CD4-positive, CD25-positive, alpha-beta regulatory T cell (primary cell): ENCODE results near the gene ZNF516. TPM values are rescaled to one million over a fixed set of nuclear protein-coding genes. Genes with fewer than 3 reads are reported as not detected.

Experiments
- ATAC-seq, 2 donors: fragments of 150-1000 bp; cut with Tn5 transposase; one replicate each; pipeline ENCODE4 v1.10.0; 2021; ENCODE audit warnings: low read depth in 2 of 2, moderate number of reproducible peaks in 2 of 2, moderate library complexity in 1 of 2
- DNase-seq, 3 donors: peaks; one replicate each; pipeline versions ENCODE4 v3.0.0 to v3.0.0-alpha.2; 2012 to 2022; ENCODE audit warnings: mixed read lengths in 1 of 3
- H3K27ac ChIP-seq: one replicate; pipeline ENCODE4 v1.7.0; 2013; ENCODE audit warnings: mild to moderate bottlenecking, low read length; ENCODE audit not compliant: insufficient read depth, poor library complexity, severe bottlenecking
- H3K27me3 ChIP-seq: one replicate; pipeline ENCODE4 v1.7.0; 2013; ENCODE audit warnings: low read length; ENCODE audit not compliant: control insufficient read depth, insufficient read depth
- H3K36me3 ChIP-seq: one replicate; pipeline ENCODE4 v1.7.0; 2013; ENCODE audit warnings: mild to moderate bottlenecking, low read length, moderate library complexity; ENCODE audit not compliant: control insufficient read depth, insufficient read depth
- H3K4me1 ChIP-seq: 2 replicates; pipeline ENCODE4 v1.7.0; 2013; ENCODE audit warnings: mild to moderate bottlenecking, low read length; ENCODE audit not compliant: insufficient read depth, control insufficient read depth, poor library complexity, severe bottlenecking
- H3K4me3 ChIP-seq: one replicate; pipeline ENCODE4 v1.7.0; 2013; ENCODE audit warnings: low read depth, mild to moderate bottlenecking, low read length, moderate library complexity
- H3K9me3 ChIP-seq, 2 experiments: 1 replicate in 1 of 2; 2 replicates in 1 of 2; pipeline ENCODE4 v1.7.0; 2013; ENCODE audit warnings: low read length in 2 of 2, mild to moderate bottlenecking in 1 of 2, moderate library complexity in 1 of 2; ENCODE audit not compliant: control insufficient read depth in 2 of 2
- H3K27ac Mint-ChIP-seq, 3 donors: one replicate each; pipeline ENCODE4 v1.8.0; 2020 to 2022; ENCODE audit warnings: mild to moderate bottlenecking in 3 of 3, mixed read lengths in 3 of 3, moderate library complexity in 2 of 3
- H3K27me3 Mint-ChIP-seq: one replicate; pipeline ENCODE4 v1.8.0; 2022; ENCODE audit warnings: mild to moderate bottlenecking, mixed read lengths
- H3K36me3 Mint-ChIP-seq: one replicate; pipeline ENCODE4 v1.8.0; 2020; ENCODE audit warnings: mixed read lengths
- H3K4me1 Mint-ChIP-seq, 4 donors: one replicate each; pipeline ENCODE4 v1.8.0; 2020 to 2022; ENCODE audit warnings: mixed read lengths in 4 of 4, mild to moderate bottlenecking in 1 of 4
- H3K4me3 Mint-ChIP-seq, 4 donors: one replicate each; pipeline ENCODE4 v1.8.0; 2020 to 2022; ENCODE audit warnings: mild to moderate bottlenecking in 4 of 4, mixed read lengths in 4 of 4, moderate library complexity in 3 of 4
- H3K9me3 Mint-ChIP-seq, 7 donors: one replicate each; pipeline ENCODE4 v1.8.0; 2020 to 2022; ENCODE audit warnings: mixed read lengths in 7 of 7, mild to moderate bottlenecking in 3 of 7, moderate library complexity in 2 of 7
- polyA plus RNA-seq, 4 donors: library from polyadenylated mRNA; unstranded; fragments of 300-500 nt; fragmentation: Illumina TruSeq; gene quantifications; one replicate each; pipeline ENCODE4 v1.2.3, GENCODE V29; 2021
- total RNA-seq: library from RNA; stranded (reverse); gene quantifications from one replicate; pipeline ENCODE4 v1.2.3, GENCODE V29; 2022

ZNF516 gene
- total and polyA plus RNA-seq, 5 donors from 2014 or later = 0.26 to 9.9 (median 0.57) TPM; not detected in 1

- Mint-ChIP-seq H3K27ac (no peak overlapping the region), H3K4me1 (peaks cover 0 to 15% (median 8%) of the 10 kb centered on the region in 4 donors), H3K4me3 (no peak overlapping the region), H3K9me3 (peaks cover 0 to 2% (median 0%) of the 10 kb centered on the region in 7 donors), H3K36me3 (no peaks in the 10 kb centered on the region), H3K27me3 (peaks cover 45% of the 10 kb centered on the region)
- ATAC-seq = no peak
- H3K4me1 ChIP-seq = peaks cover 13% of the 10 kb centered on the region
- no peak overlapping the region for H3K4me3 ChIP-seq
- no peaks in the 10 kb centered on the region for H3K36me3 ChIP-seq
- no peak for DNase-seq
- H3K27ac ChIP-seq = no peak overlapping the region
- peaks cover 30% of the 10 kb centered on the region for H3K27me3 ChIP-seq
- no peaks in the 10 kb centered on the region for H3K9me3 ChIP-seq
Observed at GRCh38 chr18:76487070-76487469, 8.0 kb downstream of the ZNF516 start.

- Histone ChIP-seq H3K9me3 (no peaks in the 10 kb centered on the region), H3K27me3 (peaks cover 30% of the 10 kb centered on the region), H3K36me3 (no peaks in the 10 kb centered on the region), H3K27ac (no peak overlapping the region), H3K4me1 (peaks cover 8% of the 10 kb centered on the region), H3K4me3 (no peak overlapping the region)
- Mint-ChIP-seq H3K36me3 (no peaks in the 10 kb centered on the region), H3K9me3 (peaks cover 0 to 2% (median 0%) of the 10 kb centered on the region in 7 donors), H3K27me3 (peaks cover 41% of the 10 kb centered on the region), H3K4me3 (no peak overlapping the region), H3K4me1 (peaks cover 0 to 15% (median 7%) of the 10 kb centered on the region in 4 donors), H3K27ac (peak overlapping the region in 1 of 3 donors; percentile 50)
- ATAC-seq (no peak), DNase-seq (no peak)
Observed at GRCh38 chr18:76486574-76486973, 8.5 kb downstream of the ZNF516 start.

GRCh38 chr18:76486038-76486437, 9.0 kb downstream of the ZNF516 start:
- peaks cover 41% of the 10 kb centered on the region for H3K27me3 Mint-ChIP-seq
- ATAC-seq (no peak), DNase-seq (no peak)
- no peak overlapping the region for H3K27ac Mint-ChIP-seq
- H3K27ac ChIP-seq = no peak overlapping the region
- H3K9me3 Mint-ChIP-seq = peaks cover 0 to 2% (median 0%) of the 10 kb centered on the region in 7 donors
- no peak overlapping the region for H3K4me3 Mint-ChIP-seq
- peaks cover 30% of the 10 kb centered on the region for H3K27me3 ChIP-seq
- H3K4me1 ChIP-seq = peaks cover 7% of the 10 kb centered on the region
- H3K9me3 ChIP-seq = no peaks in the 10 kb centered on the region
- H3K36me3 Mint-ChIP-seq = no peaks in the 10 kb centered on the region
- peaks cover 0 to 15% (median 7%) of the 10 kb centered on the region in 4 donors for H3K4me1 Mint-ChIP-seq
- no peaks in the 10 kb centered on the region for H3K36me3 ChIP-seq
- no peak overlapping the region for H3K4me3 ChIP-seq

GRCh38 chr18:76484749-76485387, 10.2 kb downstream of the ZNF516 start:
- Histone ChIP-seq H3K36me3 (no peaks in the 10 kb centered on the region), H3K4me3 (no peak overlapping the region), H3K9me3 (no peaks in the 10 kb centered on the region), H3K27me3 (peaks cover 21% of the 10 kb centered on the region), H3K4me1 (no peaks in the 10 kb centered on the region), H3K27ac (no peak overlapping the region)
- H3K27ac Mint-ChIP-seq = no peak overlapping the region
- H3K27me3 Mint-ChIP-seq = peaks cover 29% of the 10 kb centered on the region
- H3K4me1 Mint-ChIP-seq = peaks cover 0 to 6% (median under 1%) of the 10 kb centered on the region in 4 donors
- H3K9me3 Mint-ChIP-seq = peaks cover 0 to 2% (median 0%) of the 10 kb centered on the region in 7 donors
- no peak for ATAC-seq
- no peak overlapping the region for H3K4me3 Mint-ChIP-seq
- no peaks in the 10 kb centered on the region for H3K36me3 Mint-ChIP-seq
- no peak for DNase-seq

- Mint-ChIP-seq H3K27ac (no peak overlapping the region), H3K9me3 (peaks cover 0 to 2% (median 0%) of the 10 kb centered on the region in 7 donors), H3K4me1 (peaks cover 0 to 6% (median 0%) of the 10 kb centered on the region in 4 donors), H3K27me3 (peaks cover 18% of the 10 kb centered on the region), H3K4me3 (no peak overlapping the region), H3K36me3 (no peaks in the 10 kb centered on the region)
- DNase-seq = no peak
- H3K9me3 ChIP-seq = no peaks in the 10 kb centered on the region
- no peak overlapping the region for H3K4me3 ChIP-seq
- H3K27me3 ChIP-seq = peaks cover 12% of the 10 kb centered on the region
- no peaks in the 10 kb centered on the region for H3K4me1 ChIP-seq
- H3K36me3 ChIP-seq = no peaks in the 10 kb centered on the region
- no peak for ATAC-seq
- H3K27ac ChIP-seq = no peak overlapping the region
Observed at GRCh38 chr18:76483780-76484179, 11.3 kb downstream of the ZNF516 start.

GRCh38 chr18:76482971-76483691, 11.9 kb downstream of the ZNF516 start:
- no peak overlapping the region for H3K27ac ChIP-seq
- peaks cover 13% of the 10 kb centered on the region for H3K27me3 Mint-ChIP-seq
- no peaks in the 10 kb centered on the region for H3K4me1 ChIP-seq
- H3K4me3 ChIP-seq = no peak overlapping the region
- H3K9me3 ChIP-seq = no peaks in the 10 kb centered on the region
- H3K36me3 Mint-ChIP-seq = no peaks in the 10 kb centered on the region
- H3K27me3 ChIP-seq = peaks cover 8% of the 10 kb centered on the region
- no peak for ATAC-seq
- peaks cover 0 to 5% (median 0%) of the 10 kb centered on the region in 4 donors for H3K4me1 Mint-ChIP-seq
- no peak overlapping the region for H3K27ac Mint-ChIP-seq
- no peaks in the 10 kb centered on the region for H3K36me3 ChIP-seq
- H3K9me3 Mint-ChIP-seq = peaks cover 0 to 2% (median 0%) of the 10 kb centered on the region in 7 donors
- no peak for DNase-seq
- no peak overlapping the region for H3K4me3 Mint-ChIP-seq

- peaks cover 2% of the 10 kb centered on the region for H3K27me3 ChIP-seq
- no peaks in the 10 kb centered on the region for H3K36me3 Mint-ChIP-seq
- no peak overlapping the region for H3K27ac Mint-ChIP-seq
- H3K4me3 ChIP-seq = no peak overlapping the region
- H3K27me3 Mint-ChIP-seq = peaks cover 6% of the 10 kb centered on the region
- H3K36me3 ChIP-seq = no peaks in the 10 kb centered on the region
- no peak for DNase-seq
- H3K9me3 ChIP-seq = no peaks in the 10 kb centered on the region
- H3K27ac ChIP-seq = no peak overlapping the region
- H3K4me3 Mint-ChIP-seq = no peak overlapping the region
- ATAC-seq = no peak
- H3K4me1 ChIP-seq = no peaks in the 10 kb centered on the region
- H3K9me3 Mint-ChIP-seq = peaks cover 0 to 2% (median 0%) of the 10 kb centered on the region in 7 donors
- peaks cover 0 to 4% (median under 1%) of the 10 kb centered on the region in 4 donors for H3K4me1 Mint-ChIP-seq
Observed at GRCh38 chr18:76482267-76482666, 12.8 kb downstream of the ZNF516 start.
